PFSK-1 (cell line): ENCODE results near the gene CLEC2L.

Experiments used
- FOXP2 ChIP-seq: optimal IDR thresholded peaks from 2 replicates; pipeline ENCODE3; 2011; ENCODE audit warnings: borderline replicate concordance, control low read depth, inconsistent platforms; ENCODE audit not compliant: insufficient read depth; ENCODE audit errors: extremely low read length, extremely low read depth
- POLR2AphosphoS5 ChIP-seq: IDR thresholded peaks from 2 replicates; pipeline ENCODE4 v1.6.1; 2012; ENCODE audit warnings: low read depth, mild to moderate bottlenecking, control low read depth, low read length, moderate library complexity
- REST ChIP-seq, 2 experiments: IDR thresholded peaks; 2 replicates each; pipeline versions ENCODE4 v1.6.1 to v1.8.0; 2011 to 2012; ENCODE audit warnings: low read depth in 2 of 2, low read length in 2 of 2, control low read depth in 1 of 2, inconsistent platforms in 1 of 2, mild to moderate bottlenecking in 1 of 2, moderate library complexity in 1 of 2; ENCODE audit not compliant: insufficient read depth in 1 of 2
- SIN3A ChIP-seq: IDR thresholded peaks from 2 replicates; pipeline ENCODE4 v1.6.1; 2012; ENCODE audit warnings: mild to moderate bottlenecking, low read length, moderate library complexity, borderline replicate concordance; ENCODE audit not compliant: insufficient read depth
- TAF1 ChIP-seq: IDR thresholded peaks from 2 replicates; pipeline ENCODE4 v1.6.1; 2012; ENCODE audit warnings: low read length, control low read depth, borderline replicate concordance; ENCODE audit not compliant: insufficient read depth

CLEC2L gene

DNA sequence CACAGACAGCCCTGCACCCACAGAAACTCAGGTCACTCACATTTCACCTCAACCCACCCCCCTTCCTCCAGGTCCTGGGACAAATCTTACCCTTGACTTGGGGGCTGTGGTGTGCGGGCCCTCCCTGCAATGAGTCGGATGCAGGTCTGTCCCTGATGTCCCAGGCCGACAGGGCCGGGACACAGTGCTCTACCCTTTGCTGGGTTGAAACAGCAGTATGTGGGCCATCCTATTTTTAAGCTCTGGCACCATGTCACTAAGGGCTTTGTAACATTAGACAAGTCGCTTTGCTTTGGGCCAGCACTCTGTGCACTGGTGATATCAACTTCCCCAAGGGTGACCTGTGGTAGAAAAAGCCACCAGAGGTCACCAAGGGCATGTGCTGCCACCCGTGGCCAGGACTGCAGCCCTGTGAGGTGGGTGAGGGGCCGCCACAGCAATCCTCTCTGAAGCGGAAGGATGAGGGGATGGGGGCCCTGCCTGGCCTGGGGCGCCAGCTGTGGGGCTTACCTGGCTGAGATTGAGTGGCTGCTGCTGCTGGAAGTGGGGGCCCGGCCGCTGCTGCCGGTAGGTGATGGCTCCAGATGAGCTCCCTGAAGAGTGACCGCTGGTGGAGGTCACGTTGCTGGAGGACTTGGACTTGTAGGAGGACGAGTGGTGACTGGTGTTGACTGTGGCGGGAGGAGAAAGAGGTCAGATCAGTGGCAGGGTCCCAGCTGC lies 51.3 kb downstream of the CLEC2L start:
- no peak for TF ChIP-seq REST (IDR thresholded peaks at IDR 0.05; ENCODE audit: insufficient read depth in 1 of 2, low read depth in 2 of 2, low read length in 2 of 2)
- TF ChIP-seq FOXP2, result no peak
- no peak for TF ChIP-seq SIN3A
- TF ChIP-seq POLR2AphosphoS5, result no peak
- no peak for TF ChIP-seq TAF1

- no peak for TF ChIP-seq SIN3A
- TF ChIP-seq REST (IDR thresholded peaks at IDR 0.05; ENCODE audit: insufficient read depth in 1 of 2, low read depth in 2 of 2, low read length in 2 of 2), result no peak
- TF ChIP-seq FOXP2, result no peak
- no peak for TF ChIP-seq TAF1
- no peak for TF ChIP-seq POLR2AphosphoS5
Measured at GRCh38 chr7:139575338-139575680, 51.8 kb downstream of the CLEC2L start.

DNA sequence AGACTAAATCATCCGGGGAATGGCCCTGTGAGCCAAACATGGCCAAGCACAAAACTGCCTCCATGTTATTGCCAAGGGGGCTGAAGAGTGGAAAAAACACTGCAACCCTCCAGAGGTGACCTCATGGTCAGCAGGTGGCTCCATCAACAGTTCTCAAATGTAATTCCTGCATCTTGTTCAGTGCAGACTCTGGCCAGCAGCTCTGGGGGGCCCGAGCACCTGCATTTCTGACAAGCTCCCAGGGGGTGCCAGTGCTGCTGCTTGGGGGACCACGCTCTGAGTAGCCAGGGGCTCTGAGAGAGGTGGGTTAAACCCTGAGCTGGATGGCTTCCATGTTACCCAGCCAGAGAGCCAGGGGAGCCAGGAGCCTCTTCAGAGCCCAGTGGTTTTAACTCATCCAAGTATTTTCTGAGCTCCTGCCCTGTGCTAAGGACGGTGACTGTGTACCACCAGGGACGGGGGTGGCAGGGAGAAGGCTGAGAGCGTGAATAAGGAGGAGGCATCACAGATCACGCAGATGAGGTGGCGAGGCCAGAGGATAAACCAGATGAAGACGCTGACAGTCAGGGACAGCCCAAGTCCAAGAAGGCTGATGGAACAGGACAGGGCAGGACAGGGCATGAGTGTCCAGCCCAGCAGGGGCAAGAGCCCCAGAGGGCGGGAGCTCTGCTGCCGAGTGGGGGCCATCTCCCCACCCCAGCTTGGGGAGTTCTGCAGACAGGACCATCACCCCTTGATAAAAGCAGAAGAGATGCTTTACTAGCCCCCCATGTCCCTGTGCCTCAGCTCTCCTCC lies 52.9 kb downstream of the CLEC2L start:
- TF ChIP-seq SIN3A, result no peak
- TF ChIP-seq POLR2AphosphoS5, result no peak
- no peak for TF ChIP-seq TAF1
- TF ChIP-seq REST (IDR thresholded peaks at IDR 0.05; ENCODE audit: insufficient read depth in 1 of 2, low read depth in 2 of 2, low read length in 2 of 2), result no peak

DNA sequence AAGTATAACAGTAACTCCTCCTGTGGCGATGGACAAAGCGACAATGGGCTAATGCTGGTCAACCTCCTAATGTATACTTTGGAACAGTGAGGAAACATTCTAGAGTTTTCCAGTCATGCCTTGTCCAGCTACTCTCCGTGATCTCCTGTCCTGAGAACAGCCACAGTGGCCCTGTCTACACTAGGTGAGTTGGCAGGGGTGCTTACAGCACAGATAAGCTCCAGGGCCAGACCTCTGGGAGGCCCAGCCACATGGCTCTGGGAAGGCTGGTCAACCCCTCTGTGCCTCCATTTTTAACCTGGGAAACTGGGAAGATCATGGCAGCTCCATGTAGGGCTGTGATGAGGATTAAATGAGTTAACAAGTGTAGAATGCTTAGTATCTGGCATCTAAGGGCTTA lies 57.0 kb downstream of the CLEC2L start:
- TF ChIP-seq POLR2AphosphoS5, result no peak

DNA sequence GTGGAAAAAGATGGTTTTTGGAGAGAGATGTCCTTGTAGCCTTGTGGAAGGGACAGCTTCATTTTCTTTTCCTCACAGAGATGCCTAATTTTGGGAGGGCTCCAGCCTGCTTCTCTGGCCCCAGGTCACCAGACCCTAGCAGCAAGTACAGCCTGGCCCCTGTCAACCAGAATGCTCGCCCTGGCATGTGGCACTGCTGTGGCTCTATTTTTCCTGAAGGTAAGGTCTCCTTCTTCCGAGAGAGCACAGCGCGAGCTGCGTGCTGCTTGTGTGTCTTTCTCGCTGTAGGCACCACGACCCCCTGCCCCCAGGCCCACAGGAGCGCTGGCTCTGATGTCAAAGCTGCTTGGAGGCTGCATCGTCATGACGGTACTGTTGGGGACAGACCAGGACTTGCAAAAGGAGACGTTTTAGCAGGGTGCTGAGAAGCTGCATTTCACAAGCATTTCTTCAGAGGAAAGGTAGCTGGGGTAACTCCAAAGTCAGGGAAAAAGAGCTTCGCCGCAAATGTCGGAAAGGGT lies 58.7 kb downstream of the CLEC2L start:
- TF ChIP-seq FOXP2 (no peak), REST (IDR thresholded peaks at IDR 0.05; ENCODE audit: insufficient read depth in 1 of 2, low read depth in 2 of 2, low read length in 2 of 2) (no peak), POLR2AphosphoS5 (no peak), TAF1 (no peak)
